Measurements from ENCODE around the gene CTBP2. TPM values are rescaled to one million over a fixed set of nuclear protein-coding genes. Genes with fewer than 3 reads are reported as not detected.

The CTBP2 gene
- total and polyA plus RNA-seq, 2 of the 13 experiments (the other 11 are each of a cell fraction or from before 2014, with no cell fraction given), result 0.08 TPM; not detected in 1

- intact Hi-C loops (cut with micrococcal nuclease; ENCODE audit: unreplicated experiment) (no loop called here), in situ Hi-C loops (cut with HindIII; ENCODE audit: extremely low pct_ligation_motif_present, low pct_unique_long_range_greater_than_20kb) (no loop called here)
- H3K9me3 ChIP-seq (ENCODE audit: low read length), result no peaks in the 10 kb centered on the region
- no peak for DNase-seq (ENCODE audit: low spot score)
- H2AFZ ChIP-seq (ENCODE audit: low read length), result no peak overlapping the region
- no peaks in the 10 kb centered on the region for H3K79me2 ChIP-seq (ENCODE audit: insufficient read depth, low read length)
- no peak for FAIRE-seq
- TF ChIP-seq ZNF256 (CRISPR knock-in tag; conservative IDR thresholded peaks at IDR 0.05) (no peak), ARID3A (IDR thresholded peaks at IDR 0.05; ENCODE audit: low read depth, low read length) (no peak), MTERF4 (CRISPR knock-in tag; IDR thresholded peaks at IDR 0.05) (no peak), ATAD3A (CRISPR knock-in tag; IDR thresholded peaks at IDR 0.05) (no peak), ZSCAN22 (CRISPR knock-in tag; IDR thresholded peaks at IDR 0.05) (no peak)
- ChIA-PET POLR2A (no interaction called here), CTCF (ENCODE audit: low intra/inter-chr PET ratio, low total read pairs) (no interaction called here)
- no peaks in the 10 kb centered on the region for H3K36me3 ChIP-seq (replicated peaks in 1 of 2; ENCODE audit: control insufficient read depth in 1 of 2, insufficient read depth in 2 of 2, low read length in 2 of 2)
- H3K27me3 ChIP-seq (ENCODE audit: control insufficient read depth in 1 of 2, insufficient read depth in 2 of 2, low read length in 2 of 2), result peaks cover 15 to 75% of the 10 kb centered on the region in 2 experiments; a peak in 4 of 5 replicates
- H3K4me2 ChIP-seq (ENCODE audit: low read depth, low read length), result no peak overlapping the region
- H3K9ac ChIP-seq (ENCODE audit: insufficient read depth, low read depth, low read length), result no peak overlapping the region
- no peak overlapping the region for H3K4me3 ChIP-seq (replicated peaks in 1 of 3; ENCODE audit: insufficient read depth in 1 of 3, low read depth in 2 of 3, low read length in 3 of 3)
- BruUV-seq (replicated peaks), result no TSS peak
- WGBS (ENCODE audit: low lambda C conversion rate), result 0% methylated on average over 6 of the region's 6 CpGs
- H3K4me1 ChIP-seq (ENCODE audit: insufficient read depth, low read length), result peaks cover 6% of the 10 kb centered on the region; the same call in 1 of the 2 replicates
- ATAC-seq, result no peak
- no peaks in the 10 kb centered on the region for H4K20me1 ChIP-seq (ENCODE audit: insufficient read depth, low read length)
- no peak overlapping the region for H3K27ac ChIP-seq (ENCODE audit: extremely low read length, insufficient read depth, low read length)
Observed at GRCh38 chr10:125154529-125154928, 5.8 kb downstream of the CTBP2 start.

Measured in HepG2 (cell line).